Activated CD8-positive, alpha-beta memory T cell treated with anti-CD3 and anti-CD28 coated beads for 4 hours (primary cell): Measurements from ENCODE around the gene ZSWIM1.
"Not testable (repeated sequence)": the region's sequence is repeated elsewhere in the genome, so short reads cannot be mapped to it uniquely, and the experiment has no call there.

Experiments used
- DNase-seq, 2 donors: peaks; one replicate each; pipeline ENCODE4 v3.0.0-alpha.2; 2020; ENCODE audit warnings: low read depth in 2 of 2

The ZSWIM1 gene

GRCh38 chr20:45931680-45932079, 50.7 kb downstream of the ZSWIM1 start:
- not testable (repeated sequence) for DNase-seq

GRCh38 chr20:45933266-45934045, 52.4 kb downstream of the ZSWIM1 start:
- DNase-seq = peak; percentile 21 to 32

GRCh38 chr20:45934046-45934585, 53.1 kb downstream of the ZSWIM1 start:
- DNase-seq = peak in 1 of 2 donors; percentile 30
